Measurements from ENCODE around the gene SERGEF.

SERGEF gene

GRCh38 chr11:17782145-17782544, 230.7 kb downstream of the SERGEF start:
- TF ChIP-seq GATA2 (IDR thresholded peaks at IDR 0.05; ENCODE audit: low read depth, low read length) = no peak
- TF ChIP-seq GATA3 (IDR thresholded peaks at IDR 0.05; ENCODE audit: low read depth, low read length) = no peak

DNA sequence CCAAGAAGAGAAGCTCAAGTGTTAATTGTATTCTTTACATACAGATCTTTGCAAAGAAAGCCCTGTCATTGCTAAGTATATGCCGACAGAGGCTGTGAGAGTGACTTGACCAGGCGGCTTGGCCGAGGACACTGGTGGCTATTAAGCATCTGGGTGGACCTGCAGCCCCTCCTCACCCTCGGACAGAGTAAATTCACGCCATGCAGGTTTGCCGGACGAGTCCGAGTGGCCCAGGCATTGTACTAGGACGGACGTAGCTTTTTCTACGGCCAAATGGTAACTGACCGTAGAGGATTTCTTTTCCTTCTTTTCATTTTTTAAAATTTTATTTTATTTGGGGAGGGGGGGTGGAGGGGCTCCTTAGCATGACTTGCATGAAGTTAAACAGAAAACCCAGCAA, 231.2 kb downstream of the SERGEF start:
- TF ChIP-seq GATA3 (IDR thresholded peaks at IDR 0.05; ENCODE audit: low read depth, low read length) = no peak
- TF ChIP-seq GATA2 (IDR thresholded peaks at IDR 0.05; ENCODE audit: low read depth, low read length) = no peak

DNA sequence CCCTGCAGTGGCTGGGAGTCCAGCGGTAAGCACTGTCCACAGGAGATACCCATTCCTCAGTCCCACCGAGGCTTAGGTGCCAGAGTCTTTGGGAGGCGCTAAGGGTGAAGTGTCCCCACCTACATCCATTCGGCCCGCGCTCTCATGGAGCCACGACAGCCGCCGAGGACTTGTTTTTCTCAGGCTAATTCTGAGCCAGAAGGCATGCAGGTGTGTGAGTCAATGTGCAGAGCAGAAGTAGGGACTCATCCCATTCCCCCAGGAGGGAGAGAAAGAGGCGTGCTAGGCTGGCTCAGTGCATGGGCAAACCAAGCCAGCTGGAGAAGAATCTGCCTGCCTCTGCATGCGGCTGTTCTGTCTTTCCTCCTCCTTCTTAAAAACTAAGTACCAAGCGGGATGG, 231.6 kb downstream of the SERGEF start:
- no peak for TF ChIP-seq GATA2 (IDR thresholded peaks at IDR 0.05; ENCODE audit: low read depth, low read length)
- TF ChIP-seq GATA3 (IDR thresholded peaks at IDR 0.05; ENCODE audit: low read depth, low read length) = no peak

DNA sequence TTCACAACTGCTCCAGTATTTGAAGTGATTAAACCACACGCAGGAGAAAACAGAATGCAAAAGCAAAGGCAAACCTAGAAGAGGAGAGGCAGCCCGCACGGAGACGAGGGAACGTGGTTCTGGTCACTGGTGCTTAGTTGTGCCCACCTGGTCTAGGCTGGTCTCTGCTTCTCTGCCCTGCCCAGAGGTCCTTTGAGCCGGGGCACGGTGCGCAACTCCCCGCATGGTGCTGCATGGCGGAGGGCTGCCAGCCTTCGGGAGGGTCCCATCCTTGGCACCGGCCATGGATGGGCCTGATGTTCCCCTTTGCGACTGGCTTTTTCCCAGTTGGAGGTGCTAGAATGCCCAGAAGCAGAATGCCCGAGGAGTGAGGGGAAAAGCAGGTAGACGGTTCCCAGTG, 232.2 kb downstream of the SERGEF start:
- TF ChIP-seq GATA3 (IDR thresholded peaks at IDR 0.05; ENCODE audit: low read depth, low read length) = no peak
- TF ChIP-seq GATA2 (IDR thresholded peaks at IDR 0.05; ENCODE audit: low read depth, low read length) = no peak

DNA sequence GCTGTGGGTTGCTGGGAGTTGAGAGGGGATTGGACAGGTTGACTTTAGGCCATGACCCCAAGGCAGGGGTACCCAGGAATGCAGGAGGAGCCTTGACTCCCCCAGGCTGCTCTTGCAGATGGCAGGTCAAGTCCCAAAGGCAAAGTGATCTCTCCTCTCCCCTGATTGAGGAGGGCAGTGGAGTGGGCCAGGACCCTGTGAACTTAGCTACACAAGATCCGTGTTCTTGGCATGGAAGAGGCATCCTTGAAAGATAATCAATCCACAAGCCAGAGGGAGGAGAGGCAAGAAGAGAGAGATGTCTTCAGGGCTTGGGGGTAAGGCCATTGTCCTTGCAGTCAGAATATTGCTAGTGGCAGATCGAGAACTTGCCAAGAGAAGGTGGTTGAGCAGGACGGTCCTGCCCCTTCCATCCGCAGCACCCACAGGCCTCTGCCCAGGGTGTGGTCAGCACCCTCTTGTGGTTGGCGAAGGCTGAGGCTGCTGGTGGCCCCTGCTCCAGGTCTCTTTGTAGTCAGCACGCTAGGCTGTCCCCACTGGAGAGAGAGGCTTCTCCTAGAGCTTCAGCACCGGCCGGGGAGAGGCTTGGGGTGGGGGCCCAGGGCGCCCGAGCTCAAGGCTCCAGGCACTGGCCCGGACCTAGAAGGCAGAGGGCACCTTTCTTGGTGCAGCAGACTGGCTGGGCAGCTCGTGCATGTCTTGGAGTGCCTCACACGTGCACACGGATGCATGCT, 232.8 kb downstream of the SERGEF start:
- TF ChIP-seq GATA3 (IDR thresholded peaks at IDR 0.05; ENCODE audit: low read depth, low read length) (no peak), GATA2 (IDR thresholded peaks at IDR 0.05; ENCODE audit: low read depth, low read length) (no peak)

DNA sequence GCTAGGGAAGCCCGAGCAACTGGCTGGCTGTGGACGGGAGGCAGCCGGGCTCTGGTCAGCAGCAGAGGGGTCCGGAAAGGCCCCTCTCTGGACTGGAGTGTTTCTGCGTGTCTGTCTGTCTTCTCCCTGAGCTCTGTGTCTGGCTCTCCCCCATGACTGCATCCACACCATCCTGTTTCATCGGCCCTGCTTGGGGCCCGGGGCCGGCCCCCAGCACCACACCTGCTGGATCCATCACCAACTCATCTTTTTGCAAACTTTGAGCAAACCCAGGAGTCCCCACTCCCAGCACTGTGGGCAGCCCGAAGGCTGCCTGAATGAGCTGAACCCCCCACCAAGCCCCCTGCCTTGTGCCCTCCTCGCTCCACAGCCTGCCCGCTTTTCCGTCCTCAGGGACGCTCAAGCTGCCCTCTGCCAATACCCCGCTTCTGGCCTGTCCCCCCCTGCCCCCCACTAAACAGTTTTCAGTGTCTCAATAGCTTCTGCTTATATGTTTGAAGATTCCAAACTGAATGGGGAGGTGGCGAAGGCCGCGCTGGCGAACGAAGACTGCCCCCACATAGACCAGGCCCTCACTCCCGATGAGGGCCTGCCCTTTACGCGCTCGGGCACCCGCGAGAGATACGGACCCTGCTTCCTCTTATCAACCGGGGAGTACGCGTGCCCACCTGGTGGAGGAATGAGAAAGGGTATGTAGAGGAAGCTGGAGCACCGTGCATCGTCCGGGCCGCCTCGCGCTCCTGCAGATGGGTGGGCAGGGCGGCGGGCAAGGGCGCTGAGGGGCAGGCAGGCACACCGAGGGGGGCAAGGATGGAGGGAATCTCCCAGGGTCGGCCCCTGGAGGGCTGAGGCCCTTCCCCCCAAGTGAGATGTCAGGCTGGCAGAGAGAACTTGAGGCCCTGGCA, 233.6 kb downstream of the SERGEF start:
- TF ChIP-seq GATA2 (IDR thresholded peaks at IDR 0.05; ENCODE audit: low read depth, low read length) (no peak), GATA3 (IDR thresholded peaks at IDR 0.05; ENCODE audit: low read depth, low read length) (no peak)

DNA sequence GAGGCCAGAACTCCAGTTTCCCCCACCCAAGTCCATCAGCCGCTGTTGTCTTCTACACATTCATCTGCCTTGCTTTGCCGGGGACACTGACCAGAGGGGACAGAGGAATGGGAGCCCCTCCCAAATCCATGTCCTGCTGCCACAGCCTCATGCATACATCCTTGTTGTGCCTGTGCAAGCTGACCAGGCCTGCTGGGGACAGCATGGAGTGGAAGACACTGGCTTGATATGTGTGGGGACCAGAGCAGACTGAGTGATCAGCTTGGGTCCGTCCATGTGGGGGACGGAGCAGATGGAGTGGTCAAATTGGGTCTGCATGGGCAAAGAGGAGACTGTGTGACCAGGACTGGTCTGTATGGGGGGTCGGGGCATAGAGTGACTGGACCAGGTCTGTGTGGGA, 234.5 kb downstream of the SERGEF start:
- TF ChIP-seq GATA3 (IDR thresholded peaks at IDR 0.05; ENCODE audit: low read depth, low read length) = no peak
- no peak for TF ChIP-seq GATA2 (IDR thresholded peaks at IDR 0.05; ENCODE audit: low read depth, low read length)

GRCh38 chr11:17777738-17778091, 235.1 kb downstream of the SERGEF start:
- TF ChIP-seq GATA2 (IDR thresholded peaks at IDR 0.05; ENCODE audit: low read depth, low read length) = no peak
- TF ChIP-seq GATA3 (IDR thresholded peaks at IDR 0.05; ENCODE audit: low read depth, low read length) = no peak

- TF ChIP-seq GATA3 (IDR thresholded peaks at IDR 0.05; ENCODE audit: low read depth, low read length) = no peak
These were observed 235.6 kb downstream of the SERGEF start for GRCh38 chr11:17777086-17777737.

- TF ChIP-seq GATA2 (IDR thresholded peaks at IDR 0.05; ENCODE audit: low read depth, low read length) = no peak
- no peak for TF ChIP-seq GATA3 (IDR thresholded peaks at IDR 0.05; ENCODE audit: low read depth, low read length)
These were observed 236.5 kb downstream of the SERGEF start for GRCh38 chr11:17776212-17776875.

DNA sequence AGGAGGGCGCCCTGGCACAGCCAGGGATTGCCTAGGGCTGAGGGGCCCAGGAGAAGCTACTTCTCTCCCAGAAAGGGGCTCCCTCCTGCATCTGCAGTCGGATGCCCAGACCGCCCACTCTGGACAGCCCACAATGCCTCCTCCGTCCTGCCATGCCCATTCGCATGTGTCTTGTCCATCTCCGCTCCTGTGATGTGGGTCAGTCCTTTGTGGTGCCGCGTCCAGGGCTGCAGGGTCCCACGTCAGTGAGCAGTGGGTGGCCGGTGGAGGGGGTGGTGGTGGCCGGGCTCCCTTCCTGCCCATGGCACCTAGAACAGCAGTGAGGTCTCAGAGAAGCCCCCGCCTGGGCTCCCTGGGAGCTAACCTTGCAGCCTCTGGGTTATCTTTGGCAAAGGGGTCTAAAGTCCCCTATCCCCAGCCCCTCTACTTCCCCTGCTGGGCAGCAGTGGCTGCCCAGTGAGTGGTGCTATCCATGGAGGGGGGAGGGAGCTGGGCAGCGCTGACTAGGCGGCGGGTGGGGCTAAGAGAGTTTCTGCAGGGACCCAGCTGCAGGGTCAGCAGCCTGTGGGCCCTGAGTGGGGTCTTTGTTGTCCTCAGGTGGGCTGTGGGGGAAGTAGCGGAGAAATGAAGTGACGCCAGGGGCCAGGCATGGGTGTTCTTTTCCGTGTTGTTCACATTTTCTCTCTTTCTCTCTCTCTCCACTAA, 237.2 kb downstream of the SERGEF start:
- TF ChIP-seq GATA3 (IDR thresholded peaks at IDR 0.05; ENCODE audit: low read depth, low read length) (no peak), GATA2 (IDR thresholded peaks at IDR 0.05; ENCODE audit: low read depth, low read length) (no peak)

DNA sequence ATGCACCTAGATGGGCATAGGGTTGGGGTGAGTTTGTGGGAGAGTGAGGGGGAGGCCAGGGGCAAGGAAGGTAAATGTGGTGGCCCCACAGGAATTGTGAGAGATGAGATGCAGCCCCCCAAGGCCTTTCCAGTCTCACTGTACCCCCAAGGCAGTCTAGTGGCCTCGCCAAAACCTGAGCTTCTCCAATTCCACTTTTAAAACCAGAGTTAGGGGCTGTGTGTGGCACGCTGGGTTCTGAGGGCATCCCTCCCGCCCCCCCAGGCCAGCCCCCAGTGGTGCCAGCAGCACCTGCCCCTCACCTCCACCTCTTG, 237.9 kb downstream of the SERGEF start:
- TF ChIP-seq GATA2 (IDR thresholded peaks at IDR 0.05; ENCODE audit: low read depth, low read length) = no peak
- no peak for TF ChIP-seq GATA3 (IDR thresholded peaks at IDR 0.05; ENCODE audit: low read depth, low read length)

- no peak for TF ChIP-seq GATA3 (IDR thresholded peaks at IDR 0.05; ENCODE audit: low read depth, low read length)
- TF ChIP-seq GATA2 (IDR thresholded peaks at IDR 0.05; ENCODE audit: low read depth, low read length) = no peak
These were observed 238.4 kb downstream of the SERGEF start for GRCh38 chr11:17774232-17775034.

All from SH-SY5Y (cell line).